B cell (primary cell): Measurements from ENCODE around the gene PLEKHA5.

Experiments
- CTCF ChIP-seq: fragments of 200-600 bp; IDR thresholded peaks from one replicate; pipeline ENCODE4 v1.8.0; 2022; ENCODE audit warnings: antibody characterized with exemption, mild to moderate bottlenecking
- EZH2 ChIP-seq: IDR thresholded peaks from 2 replicates; pipeline ENCODE4 v1.6.1; 2012; ENCODE audit warnings: borderline replicate concordance, low read depth, mild to moderate bottlenecking, moderate library complexity, low read length; ENCODE audit not compliant: insufficient read depth, poor library complexity, severe bottlenecking

GRCh38 chr12:19282133-19282699 lies 152.7 kb downstream of the PLEKHA5 start:
- TF ChIP-seq CTCF (no peak), EZH2 (no peak)
